HK-2 (cell line): Measurements from ENCODE around the gene WNK2.
"Not testable (repeated sequence)": the region's sequence is repeated elsewhere in the genome, so short reads cannot be mapped to it uniquely, and the experiment has no call there.

ENCODE experiments used
- DNase-seq: peaks from one replicate; pipeline ENCODE4 v3.0.0-alpha.2; 2018; ENCODE audit not compliant: unreplicated experiment

WNK2 gene

DNA sequence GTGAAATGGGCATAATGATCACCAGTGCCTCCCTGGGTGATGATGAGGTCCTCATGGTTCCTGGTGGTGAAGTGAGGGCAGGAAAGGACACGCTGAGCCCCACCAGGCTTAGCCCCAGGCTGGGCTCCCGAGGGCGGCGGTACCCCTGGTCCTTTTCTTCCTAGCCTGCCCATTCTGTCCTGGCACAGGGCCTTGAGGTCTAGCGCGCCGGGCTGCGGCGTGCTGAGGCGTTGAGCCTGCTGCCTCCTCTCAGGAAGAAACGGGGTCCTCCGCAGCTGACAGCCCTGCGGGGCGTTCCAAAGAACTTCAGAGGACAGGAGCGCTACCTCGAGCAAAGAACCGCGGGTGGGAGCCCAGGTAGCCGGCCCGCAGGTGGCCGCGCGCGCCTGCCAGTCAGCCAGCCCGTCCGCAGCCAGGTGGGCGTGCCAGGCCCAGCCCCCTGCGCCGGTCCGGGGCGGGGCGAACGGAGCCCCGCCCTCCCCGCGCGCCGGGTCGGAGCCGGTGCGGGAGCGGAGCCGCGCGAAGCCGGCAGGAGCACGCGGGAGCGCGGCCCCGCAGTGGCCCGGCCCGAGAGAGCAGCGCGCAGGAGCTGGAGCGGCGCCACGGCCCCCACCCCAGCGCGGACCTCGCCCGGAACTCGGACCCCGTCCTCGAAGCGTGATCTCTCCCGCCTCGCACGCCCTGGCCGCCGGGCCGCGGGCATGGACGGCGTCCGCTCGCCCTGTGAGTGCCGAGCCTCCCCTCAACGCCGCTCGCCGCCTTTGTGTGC lies at the start of gene WNK2:
Gene WNK2 (plus strand): TSS at position 477 of the 769 bp plus-strand sequence. CDS start 791 bp downstream, outside the sequence.
- no peak for DNase-seq

DNA sequence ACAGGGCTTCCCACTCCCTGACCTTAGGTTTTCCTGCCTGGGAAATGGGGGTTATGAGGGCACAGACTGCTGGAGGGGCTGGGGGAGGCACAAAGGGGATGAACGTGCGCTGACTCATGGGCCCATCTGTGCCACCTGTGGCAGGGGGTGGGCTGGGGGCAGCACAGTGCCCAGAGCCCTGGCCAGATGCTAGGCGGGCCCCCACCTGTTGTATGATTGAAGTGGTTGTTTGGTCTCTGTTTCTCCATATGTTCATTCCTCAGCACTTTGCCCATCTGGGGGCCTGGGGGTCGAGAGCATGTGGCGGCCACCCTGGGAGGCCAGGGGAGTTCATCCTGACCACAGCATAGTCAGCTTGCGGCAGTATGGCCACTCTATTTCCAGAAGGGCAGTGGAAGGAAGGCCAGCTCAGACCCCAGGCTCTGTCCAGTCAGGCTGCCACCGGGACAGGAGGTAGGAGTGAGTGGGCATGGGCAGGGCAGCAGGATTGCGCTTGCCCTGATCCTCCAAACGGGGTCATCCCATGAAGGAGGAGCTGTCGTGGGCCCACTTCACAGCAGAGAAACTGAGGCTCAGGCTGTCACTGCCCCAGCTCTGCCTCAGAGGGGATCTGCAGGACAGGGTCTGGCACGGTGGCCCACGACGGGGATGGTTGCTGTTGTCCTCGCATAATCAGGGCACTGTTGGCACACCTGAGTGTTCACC lies 49.0 kb upstream of the WNK2 start:
- no peak for DNase-seq

DNA sequence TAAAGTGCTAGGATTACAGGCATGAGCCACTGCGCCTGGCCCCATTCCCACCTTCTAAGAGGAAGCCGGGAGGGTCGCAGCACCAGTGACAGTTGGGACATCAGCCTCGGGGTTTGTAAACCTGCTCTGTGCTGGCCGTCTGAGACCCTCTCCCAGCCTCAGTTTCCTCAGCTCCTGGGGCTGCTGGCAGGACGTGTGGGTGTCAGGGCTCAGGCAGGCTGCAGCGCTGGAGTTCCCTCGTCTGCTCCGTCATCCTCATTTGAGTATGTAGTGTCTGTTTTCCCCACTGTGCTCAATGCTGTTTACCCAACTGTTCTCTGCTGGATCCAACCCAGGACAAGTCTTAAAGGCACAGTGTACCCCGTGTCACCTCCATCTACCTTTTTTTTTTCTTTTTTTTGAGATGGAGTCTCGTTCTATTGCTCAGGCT lies 47.9 kb upstream of the WNK2 start:
- DNase-seq = no peak

DNA sequence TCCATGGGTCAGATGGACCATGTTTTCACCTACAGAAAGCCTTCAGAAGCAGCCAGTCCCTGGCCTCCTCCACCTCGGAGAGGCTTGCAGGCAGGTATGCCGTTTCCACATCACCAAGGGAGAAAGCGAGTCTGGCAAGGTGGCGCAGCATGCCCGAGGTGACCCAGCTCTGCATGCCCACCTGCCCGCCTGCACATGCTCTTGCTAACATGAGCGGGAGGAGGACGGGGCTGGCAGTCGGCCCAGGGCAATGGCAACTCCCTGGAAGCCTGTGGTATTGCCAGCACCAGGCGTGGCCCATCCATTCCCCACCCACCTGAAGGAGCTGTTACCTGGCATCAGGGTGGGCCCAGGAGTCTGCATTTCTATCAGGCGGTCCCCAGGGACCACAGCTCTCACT lies 46.6 kb upstream of the WNK2 start:
- DNase-seq = no peak

DNA sequence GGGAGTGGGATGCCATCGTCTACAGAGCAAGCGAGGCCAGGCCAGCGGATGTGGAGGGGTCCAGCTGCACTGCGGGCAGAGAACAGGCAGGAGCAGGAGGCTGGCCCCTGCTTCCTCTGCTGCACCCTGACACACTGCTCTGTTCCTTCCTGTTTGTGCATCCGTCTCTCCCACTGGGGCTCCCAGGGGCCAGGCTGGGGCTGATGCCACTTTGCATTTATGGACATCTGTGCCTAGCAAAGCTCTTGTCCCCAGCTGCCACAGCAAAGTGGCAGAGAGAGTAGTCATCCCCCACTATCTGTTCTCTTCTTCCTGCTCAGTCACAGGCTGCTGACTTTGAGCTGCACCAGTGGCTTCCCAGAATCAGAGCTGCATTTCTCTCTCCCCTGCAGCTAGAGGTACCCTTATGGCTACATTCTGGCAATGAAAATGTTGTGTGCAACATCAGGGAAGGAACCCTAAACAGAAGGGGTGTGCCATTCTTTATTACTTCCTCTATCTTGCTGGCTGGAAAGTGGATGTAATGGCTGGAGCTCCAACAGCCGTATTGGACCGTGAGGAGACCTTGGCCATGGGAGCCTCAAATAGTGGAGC lies 45.7 kb upstream of the WNK2 start:
- no peak for DNase-seq

DNA sequence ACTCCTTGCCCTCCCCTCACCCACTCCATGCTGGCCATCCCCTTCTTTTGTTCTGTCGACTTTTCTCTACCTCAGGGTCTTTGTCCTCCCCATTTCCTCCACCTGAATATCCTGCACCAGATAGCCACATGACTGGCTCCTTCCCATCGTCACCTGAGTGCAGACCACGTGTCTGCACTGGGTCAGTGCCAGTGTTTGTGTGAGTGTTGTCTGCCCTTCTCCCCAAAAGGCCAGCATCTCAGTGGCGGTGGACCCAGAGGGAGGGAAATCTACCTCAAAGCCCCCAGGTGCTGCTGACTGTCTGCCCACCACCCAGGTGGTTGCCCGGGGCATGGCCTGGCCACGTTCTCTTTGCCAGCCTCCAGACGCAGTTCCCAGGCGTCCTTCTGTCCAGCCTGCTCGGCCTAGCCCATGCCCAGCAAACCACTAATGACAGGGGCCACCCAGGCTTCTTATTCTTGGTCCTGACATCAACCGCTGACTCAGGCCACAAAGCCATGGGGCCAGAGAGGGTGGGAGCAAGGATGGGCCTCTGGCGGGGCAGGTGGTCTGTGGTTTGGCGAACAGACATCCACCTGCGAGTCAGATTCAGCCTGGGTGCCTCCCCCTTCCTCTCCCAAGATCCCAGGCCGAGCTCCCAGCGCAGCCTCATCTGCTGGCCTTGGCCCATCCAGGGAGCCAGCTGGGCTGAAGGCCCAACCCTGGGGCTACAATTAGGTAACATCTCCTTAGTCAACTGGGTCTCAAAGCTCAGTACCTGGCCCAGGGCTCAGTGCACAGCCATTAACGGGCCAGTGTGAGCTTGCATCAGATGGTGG lies 44.4 kb upstream of the WNK2 start:
- no peak for DNase-seq

DNA sequence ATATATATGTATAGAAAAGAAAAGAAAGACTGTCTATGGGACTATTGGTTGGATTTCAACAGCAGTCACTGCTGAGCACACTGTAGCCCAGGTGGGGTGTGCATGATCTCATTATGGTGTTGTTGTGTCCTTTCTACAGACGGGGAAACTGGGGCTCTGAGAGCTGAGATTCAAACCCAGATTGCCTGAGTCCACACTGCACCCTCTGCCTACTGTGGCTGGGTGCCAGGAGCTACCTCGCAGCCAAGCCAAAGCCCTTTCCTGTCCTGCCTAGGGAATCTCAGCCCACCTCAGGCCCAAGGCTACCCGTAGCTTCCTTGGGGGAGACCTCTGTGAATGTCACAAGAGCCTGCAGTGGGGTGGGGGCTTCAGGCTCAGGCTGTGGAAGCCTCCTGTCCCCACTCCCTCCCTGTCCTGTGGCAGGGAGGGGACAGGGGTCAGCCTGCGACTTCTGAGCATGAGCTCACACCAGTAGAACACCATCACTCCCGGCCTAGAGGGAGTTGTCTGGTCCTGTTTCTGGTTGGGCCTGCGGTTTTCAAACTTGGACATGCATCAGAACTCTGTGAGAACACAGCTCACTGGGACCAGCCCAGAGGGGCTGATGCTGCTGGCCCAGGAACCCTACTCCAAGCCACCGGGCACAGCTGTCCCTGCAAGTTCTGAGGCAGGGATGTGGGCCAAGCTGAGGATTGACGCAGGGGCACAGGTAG lies 42.0 kb upstream of the WNK2 start:
- DNase-seq = no peak

DNA sequence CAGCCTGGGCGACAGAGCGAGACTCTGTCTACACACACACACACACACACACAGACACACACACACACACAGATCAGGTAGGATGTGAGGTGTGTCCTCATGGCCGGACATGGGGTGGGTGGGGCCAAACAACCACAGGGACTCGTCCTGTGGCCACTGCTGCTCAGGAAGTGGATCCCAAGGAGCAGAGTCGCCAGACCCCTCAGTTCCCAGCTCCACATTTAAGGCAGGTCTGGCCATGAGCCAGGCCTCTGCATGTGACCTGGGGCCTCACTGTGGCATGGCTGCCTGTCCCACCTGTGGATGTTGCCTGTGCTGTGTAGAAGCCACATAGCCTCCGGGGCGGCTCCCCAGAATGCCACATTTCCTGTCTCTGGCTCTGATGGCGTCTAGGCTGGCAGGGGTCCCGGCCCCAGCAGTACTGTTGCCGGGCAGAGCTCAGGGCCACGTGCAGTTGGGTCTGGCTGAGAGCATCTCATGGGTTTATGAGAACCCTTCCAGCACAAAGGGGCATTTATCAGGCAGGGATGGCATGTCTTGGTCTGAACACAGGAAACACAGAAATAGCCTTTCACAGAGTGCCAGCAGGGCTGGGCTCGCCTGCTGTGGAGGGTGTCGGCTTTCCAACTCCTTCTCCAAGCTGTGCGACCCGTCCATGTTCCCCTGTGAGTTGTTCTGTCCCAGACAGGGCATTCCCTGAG lies 40.0 kb upstream of the WNK2 start:
- DNase-seq = no peak

DNA sequence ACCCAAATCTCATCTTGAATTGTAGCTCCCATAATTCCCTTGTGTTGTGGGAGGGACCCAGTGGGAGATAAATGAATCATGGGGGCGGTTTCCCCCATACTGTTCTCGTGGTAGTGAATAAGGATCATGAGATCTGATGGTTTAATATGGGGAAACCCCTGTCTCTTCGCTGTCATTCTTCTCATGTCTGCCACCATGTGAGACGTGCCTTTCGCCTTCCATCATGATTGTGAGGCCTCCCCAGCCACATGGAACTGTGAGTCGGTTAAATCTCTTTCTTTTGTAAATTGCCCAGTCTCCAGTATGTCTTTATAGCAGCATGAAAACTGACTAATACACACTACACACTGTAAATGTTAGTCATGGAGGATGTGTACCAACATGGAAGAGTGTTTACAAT lies 37.2 kb upstream of the WNK2 start:
- not testable (repeated sequence) for DNase-seq

DNA sequence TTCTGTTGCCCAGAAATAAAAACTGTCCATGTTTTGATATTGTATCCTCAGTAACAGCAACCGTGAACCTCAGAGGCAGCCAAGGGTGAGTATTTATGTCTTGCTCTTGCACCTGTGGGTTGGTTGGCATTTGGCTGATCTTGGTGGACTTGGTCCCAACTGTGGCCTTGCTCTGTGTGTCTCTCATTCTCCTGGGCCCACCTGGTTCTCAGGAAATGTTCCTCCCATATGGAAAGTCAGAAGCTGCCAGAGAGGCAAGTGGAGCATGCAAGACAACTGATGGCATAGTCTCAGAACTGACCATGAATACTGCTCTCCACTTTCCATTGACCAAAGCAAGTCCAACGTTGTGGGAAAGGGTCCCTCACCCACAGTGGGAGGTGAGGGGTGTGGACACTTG lies 36.3 kb upstream of the WNK2 start:
- DNase-seq = no peak

DNA sequence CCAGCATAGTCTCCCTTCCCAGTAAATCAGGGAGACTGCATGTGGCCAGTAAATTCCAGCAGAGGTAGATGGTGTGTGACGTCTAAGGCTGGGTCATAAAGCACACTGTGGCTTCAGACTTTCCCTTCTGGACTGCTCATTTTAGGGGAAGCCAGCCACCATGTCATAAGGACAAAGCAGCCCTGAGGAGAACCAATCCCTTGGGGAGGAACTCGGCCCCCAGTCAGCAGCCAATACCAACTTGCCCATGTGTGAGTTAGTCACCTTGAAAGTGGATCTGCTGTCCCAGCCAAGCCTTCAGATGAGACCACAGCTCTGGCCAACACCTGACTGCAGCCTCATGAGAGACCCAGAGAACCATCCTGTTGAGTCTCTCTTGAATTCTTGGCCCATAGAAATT lies 35.2 kb upstream of the WNK2 start:
- no peak for DNase-seq

DNA sequence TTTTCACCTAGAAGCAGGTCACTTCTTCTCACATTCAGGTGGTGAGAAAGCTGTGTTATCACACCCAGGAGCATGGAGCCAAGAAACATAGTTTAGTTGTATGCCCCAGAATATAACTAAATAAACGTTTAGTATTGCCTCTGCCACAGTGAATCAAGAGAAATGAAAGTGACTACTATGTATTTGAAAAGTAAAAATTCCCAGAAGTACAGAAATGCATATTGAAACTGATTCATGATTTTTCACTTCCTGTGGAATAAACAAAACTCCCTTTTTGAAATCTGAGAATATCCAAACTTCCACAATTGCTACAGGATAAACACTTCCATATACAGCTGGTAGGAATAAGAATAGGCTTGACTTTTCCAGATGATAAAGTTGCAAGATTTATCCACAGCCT lies 34.6 kb upstream of the WNK2 start:
- no peak for DNase-seq

DNA sequence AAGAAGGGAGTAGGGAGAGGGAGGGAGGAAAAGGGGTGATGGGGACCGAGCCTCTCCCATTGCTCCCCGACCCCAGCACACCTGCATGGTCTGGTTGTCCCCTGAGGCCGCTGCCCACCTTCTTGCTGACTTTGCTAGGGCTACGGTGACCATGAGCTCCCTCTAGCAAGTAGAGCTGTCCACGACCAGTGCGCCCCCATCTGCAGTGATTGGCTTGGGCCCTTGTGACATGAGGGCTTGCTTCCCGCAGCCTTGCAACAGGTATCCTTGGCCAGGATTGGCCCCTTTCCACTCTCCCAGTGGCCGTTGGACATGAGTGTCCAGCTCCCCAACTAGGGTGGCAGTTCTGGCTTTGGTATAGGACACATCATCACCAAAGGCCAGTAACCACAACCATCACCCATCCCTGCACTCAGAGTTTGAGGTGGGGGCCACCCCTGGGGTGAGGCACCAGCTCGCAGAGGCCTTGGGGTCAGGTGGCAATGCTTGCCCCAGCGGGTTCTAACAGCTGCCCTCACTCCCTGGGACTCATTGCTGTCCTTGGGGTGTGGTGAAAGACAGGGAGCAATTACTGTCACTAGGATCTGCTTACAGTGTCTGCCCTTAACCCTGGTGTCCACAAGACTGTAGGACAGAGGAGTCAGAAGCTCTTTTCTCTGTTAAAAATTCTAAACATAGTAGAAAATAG lies 32.7 kb upstream of the WNK2 start:
- DNase-seq = no peak

DNA sequence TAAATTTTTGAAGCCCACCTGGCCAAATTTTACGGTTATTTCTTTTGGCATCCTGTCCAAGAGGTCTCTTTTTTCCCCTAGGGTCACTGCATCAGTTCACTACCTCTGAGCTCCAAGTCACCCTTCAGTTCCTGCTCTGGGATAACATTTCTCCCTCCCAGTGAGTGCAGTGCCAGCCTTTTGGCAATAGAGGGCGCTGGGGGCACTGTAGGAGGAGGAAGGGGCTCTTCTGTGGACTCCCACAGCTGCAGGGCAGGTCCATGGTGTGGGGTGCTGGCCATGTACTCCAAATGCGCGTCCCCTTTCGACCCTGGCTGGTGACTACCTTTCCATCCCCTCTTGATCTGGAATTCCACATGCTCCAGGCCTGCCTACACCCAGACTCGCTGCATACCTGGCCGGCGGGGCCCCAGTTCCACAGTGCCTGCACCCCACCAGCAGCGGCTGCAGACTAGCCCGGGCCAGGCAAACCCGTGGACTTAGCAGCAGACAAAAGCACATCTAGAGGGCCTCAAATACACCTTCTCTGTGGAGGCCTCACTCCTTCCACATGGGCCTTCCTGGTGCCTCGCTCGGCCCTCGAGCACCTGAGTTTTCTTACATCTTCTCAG lies 29.5 kb upstream of the WNK2 start:
- DNase-seq = peak; percentile 25

DNA sequence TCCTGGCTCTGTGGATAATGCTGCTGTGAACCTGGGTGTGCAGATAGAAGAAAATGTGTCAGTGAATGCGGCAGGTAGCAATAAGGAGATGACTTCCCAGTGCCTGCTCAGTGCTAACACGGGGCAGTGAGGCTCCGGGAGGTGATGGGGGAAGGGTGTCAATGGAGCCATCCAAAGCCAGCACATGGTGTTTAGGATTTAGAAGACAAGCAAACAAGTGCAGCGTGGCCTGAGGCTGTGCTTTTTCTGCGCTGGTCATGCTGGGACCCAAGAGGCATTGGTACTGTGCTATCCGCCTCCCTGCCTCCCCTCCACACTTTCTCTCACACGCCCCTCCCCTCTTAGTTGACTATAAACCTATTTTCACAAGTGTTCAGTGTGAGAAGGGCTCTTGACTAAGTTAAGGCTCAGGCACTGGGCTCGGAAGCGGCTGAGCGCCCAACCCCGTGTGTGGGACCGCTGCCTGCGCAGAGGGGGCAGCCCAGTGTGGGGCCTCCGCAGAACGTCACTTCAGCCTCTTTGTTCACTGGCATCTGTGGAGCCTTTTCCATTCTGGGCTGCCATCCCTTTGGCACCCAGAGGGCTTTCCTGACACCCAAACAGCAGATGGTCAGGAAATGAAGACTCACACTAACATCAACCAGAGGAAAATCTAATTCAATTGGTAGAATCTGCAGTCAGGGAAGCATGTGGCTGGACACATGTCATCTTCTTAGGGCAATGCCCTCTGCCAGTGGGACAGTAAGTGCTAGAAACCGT lies 28.0 kb upstream of the WNK2 start:
- DNase-seq = no peak

DNA sequence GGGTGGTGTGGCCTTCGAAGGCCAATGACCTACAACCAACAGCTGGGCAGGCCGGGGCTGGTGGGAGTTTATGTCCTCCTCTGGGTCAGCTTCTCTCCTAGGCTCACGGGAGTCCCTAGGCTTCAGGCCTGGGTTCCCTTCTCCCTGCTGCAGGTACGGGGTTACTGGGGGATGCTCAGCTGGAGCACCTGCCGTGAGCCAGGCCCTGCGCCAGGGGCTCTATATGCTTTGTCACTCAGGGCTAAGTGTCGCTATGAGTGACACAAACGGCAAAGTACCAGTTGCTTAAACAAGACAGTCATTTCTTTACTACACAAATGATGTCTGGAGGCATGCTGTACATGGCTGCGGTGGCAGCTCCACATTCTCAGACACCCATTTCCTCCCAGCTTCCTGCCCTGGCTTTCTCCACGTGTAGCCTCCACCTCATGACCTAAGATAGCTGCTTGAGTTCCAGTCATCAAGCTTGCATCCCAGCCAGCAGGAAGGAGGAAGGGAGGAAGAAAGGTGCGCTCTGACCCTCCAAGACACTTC lies 27.4 kb upstream of the WNK2 start:
- no peak for DNase-seq

DNA sequence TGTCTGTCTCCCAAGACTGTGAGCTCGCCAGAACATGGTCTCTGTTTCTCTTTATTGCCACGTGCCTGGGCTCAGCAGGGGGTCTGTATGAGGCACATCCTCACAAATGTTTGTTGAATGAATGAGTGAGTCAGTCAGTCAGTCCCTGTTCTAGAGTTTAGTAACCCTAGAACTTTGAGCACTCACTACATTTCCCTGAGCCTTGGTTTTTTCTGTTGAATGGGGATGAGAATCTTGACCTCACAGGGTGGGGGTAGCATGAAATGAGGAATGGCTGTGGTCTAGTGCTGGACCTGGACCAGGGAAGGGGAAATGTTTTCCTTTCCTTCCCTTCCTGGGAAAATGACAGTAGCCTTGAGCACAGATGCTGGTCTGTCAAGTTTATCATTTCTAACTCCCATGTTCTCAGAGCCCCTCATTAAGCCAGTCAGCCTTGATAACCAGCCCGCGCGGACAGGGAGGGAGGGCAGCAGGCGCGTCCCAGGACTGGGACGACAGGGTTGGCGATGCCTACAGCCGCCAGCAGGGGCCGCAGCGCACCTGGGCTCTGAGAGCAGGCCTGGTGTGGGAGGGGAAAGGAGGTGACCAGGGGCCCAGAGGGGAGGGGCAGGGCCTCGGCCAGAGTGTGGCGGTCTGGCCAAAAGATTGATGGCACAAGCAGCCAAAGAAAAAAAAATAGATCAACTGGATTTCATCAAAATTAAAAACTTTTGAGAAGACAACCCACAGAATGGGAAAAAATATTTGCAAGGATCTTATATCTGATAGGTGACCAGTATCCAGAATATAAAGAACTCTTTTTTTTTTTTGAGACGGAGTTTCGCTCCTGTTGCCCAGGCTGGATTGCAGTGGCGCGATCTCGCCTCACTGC lies 24.1 kb upstream of the WNK2 start:
- peak; percentile 89 for DNase-seq
